Smooth muscle cell of the brain vasculature (primary cell): ENCODE data around the gene RAB42.
"Not testable (repeated sequence)": the region's sequence is repeated elsewhere in the genome, so short reads cannot be mapped to it uniquely, and the experiment has no call there.

Source experiments
- DNase-seq: peaks from one replicate; pipeline ENCODE4 v3.0.0-alpha.2; 2012; ENCODE audit warnings: low read depth, low spot score

Gene RAB42

GRCh38 chr1:28591708-28592320 lies at the start of gene RAB42:
TSS of gene RAB42 (plus strand) at chr1:28592265. CDS start at chr1:28592512, 247 bp downstream.
- DNase-seq = no peak

- DNase-seq = no peak
Measured at GRCh38 chr1:28545246-28545628, 46.8 kb upstream of the RAB42 start.

- DNase-seq = no peak
Measured at GRCh38 chr1:28548318-28548717, 43.7 kb upstream of the RAB42 start.

DNA sequence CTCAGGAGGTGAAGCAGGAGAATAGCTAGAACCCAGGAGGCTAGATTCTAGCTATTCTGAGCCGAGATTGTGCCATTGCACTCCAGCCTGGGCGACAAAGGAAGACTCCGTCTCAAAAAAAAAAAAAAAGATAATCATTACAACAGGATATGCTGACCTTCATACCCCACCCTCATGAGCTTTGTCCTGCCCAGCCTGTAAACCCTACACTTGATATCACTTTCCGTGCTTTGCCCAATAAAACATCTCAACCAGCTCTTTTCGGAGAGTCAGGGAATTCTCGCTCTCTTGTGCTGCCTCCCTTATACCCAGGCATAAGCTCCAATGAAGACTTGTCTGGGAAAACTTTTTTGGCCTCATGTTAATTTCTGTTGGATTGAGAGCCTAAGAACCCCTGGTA lies 40.7 kb upstream of the RAB42 start:
- DNase-seq = no peak

GRCh38 chr1:28552758-28553663 lies 39.1 kb upstream of the RAB42 start, which contains the start of gene TRNAU1AP:
TSS of gene TRNAU1AP (plus strand) at chr1:28553085. CDS start at chr1:28553111, 26 bp downstream.
- DNase-seq = peak; percentile 89

DNA sequence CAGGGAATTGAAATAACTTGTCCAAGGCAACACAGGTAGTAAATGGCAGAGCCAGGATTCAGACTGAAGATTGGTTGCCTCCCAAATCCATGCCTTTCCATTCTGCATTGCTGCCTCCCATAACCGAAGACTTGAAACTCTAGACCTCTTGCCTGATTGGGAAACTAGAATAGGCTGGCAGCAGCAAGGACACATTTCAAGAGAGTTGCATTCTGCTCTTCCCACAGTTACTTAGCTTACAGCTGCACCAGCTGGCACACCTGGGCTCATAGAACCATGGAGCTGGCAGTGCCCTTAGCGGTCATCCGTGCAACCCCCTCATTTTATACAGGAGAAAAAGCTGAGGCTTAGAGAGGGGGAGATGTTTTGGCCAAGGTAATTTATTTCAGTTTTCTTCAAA lies 31.2 kb upstream of the RAB42 start:
- no peak for DNase-seq

DNA sequence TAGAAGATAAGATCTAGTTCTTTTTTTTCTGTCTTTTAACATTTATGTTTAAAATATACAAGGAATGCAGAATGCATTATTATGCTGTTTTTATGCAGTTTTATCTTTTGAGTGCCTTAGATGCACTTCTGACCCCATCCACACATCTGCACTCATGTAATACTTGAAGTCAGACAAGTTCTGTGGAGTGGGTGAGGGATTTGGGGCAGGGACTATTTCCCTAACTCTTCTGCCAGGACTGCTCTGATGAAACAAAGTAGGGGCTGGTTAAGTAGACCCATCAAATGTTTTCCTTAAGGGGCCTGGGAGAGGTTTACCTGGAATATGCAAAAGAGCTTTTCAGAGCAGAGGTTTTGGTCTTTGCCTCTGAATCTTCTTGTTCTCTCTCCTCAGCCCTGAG lies 27.8 kb upstream of the RAB42 start:
- no peak for DNase-seq

DNA sequence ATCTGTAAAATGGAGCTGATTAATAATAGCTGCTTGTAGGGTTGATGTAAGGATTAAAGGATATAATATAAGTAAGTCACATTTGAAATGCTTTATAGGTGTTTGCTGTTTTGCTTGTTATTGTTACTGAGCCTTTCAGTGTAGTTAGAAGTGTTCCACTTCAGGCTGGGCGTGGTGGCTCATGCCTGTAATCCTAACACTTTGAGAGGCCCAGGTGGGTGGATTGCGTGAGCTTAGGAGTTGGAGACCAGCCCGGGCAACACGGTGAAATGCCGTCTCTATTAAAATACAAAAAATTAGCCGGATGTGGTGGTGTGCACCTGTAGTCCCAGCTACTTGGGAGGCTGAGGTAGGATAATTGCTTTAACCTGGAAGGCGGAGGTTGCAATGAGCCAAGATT lies 27.0 kb upstream of the RAB42 start:
- DNase-seq = no peak

- no peak for DNase-seq
Measured at GRCh38 chr1:28565726-28566125, 26.3 kb upstream of the RAB42 start.

DNA sequence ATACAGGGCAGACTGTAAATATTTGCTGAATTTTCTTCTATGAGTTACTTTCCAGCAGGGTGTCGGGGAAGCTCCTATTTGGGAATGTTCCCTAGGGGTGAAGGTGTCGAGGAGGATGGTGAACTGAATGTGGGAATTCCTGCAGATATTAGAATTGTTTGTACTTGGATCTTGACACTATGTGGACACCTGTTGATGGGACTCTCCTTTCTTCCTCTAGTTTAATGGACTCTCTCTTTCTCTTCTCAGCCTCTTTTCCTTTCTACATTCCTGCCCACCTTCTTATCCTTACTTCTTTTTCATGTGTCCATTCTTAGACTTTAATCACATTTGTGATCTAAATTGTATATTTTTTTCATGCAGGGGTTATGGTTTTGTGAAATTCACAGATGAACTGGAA lies 25.1 kb upstream of the RAB42 start:
- DNase-seq = no peak

DNA sequence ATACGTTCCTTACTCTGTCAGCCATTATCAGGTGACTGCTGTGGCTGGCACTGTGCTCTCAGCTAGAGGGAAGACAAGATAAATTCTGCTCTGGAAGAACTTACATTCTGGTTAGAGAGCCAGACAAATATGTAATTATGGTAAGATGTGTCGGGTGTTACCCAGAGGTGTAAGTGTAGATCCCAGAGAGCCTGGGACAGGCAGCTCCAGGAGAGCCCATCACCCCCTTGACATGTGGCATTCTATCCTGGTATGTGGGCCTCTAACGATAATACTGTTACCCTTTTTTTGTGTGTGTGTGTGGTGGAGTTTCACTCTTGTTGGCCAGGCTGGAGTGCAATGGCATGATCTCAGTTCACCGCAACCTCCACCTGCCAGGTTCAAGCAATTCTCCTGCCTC lies 20.2 kb upstream of the RAB42 start:
- DNase-seq = no peak

DNA sequence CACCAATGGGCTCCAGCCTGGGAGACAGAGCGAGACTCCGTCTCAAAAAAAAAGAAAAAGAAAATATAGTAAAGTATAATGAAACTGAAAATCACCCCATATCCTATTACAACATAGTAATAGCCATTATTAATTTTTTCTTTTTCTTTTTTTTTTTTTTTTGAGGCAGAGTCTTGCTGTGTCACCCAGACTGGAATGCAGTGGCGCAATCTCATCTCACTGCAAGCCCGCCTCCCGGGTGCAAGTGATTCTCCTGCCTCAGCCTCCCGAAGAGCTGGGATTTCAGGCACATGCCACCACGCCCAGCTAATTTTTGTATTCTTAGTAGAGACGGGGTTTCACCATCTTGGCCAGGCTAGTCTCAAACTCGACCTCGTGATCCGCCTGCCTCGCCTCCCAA lies 19.2 kb upstream of the RAB42 start:
- DNase-seq = not testable (repeated sequence)

- no peak for DNase-seq
Measured at GRCh38 chr1:28573564-28573963, 18.5 kb upstream of the RAB42 start.

DNA sequence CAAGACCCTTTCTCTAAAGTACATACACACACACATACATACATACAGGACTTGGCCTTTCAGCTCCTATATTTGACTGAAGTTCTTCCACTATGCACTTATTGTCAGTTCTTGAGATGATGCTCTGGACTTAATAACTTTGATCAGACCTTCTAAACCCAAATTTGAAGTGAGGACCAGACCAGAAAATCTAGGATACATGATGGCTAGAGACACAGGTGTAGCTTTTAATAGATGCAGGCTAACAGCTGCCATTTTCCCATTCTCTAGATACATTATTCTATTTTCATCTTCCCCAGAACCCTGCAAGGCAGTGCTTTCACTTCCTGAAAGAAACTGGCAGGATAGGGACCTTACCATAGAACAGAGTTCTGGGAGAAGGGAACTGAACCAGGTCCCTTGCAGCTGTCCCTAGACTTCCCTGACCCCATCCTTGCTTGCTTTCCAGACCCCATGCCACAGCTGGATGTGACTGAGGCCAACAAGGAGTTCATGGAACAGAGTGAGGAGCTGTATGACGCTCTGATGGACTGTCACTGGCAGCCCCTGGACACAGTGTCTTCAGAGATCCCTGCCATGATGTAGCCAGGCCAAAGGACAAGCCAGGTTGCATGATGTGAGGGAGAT lies 14.9 kb upstream of the RAB42 start:
- no peak for DNase-seq

- no peak for DNase-seq
Measured at GRCh38 chr1:28577738-28578536, 14.1 kb upstream of the RAB42 start.

- DNase-seq = no peak
Measured at GRCh38 chr1:28578696-28579218, 13.3 kb upstream of the RAB42 start.

DNA sequence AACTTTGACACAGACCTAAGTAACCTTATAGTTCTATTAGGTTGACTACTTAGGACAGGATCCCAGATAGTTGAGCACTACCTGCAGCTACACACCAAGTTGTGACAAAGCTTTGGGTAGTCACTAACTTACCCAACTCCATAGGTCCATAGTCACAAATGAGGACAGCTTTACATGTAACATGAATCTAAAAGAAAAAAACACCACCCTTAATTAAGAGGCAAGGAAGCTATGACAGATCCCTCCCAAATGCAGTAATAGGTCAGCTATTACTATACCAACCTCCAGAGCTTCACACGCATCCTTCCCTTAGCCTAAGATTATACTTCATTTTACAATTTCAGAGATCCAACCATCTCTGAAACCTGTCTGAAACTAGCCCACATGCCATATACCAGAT lies 12.7 kb upstream of the RAB42 start:
- DNase-seq = no peak

GRCh38 chr1:28580722-28581530 lies 11.1 kb upstream of the RAB42 start:
- DNase-seq = no peak

- peak; percentile 90 for DNase-seq
Measured at GRCh38 chr1:28581531-28582247, 10.4 kb upstream of the RAB42 start.

DNA sequence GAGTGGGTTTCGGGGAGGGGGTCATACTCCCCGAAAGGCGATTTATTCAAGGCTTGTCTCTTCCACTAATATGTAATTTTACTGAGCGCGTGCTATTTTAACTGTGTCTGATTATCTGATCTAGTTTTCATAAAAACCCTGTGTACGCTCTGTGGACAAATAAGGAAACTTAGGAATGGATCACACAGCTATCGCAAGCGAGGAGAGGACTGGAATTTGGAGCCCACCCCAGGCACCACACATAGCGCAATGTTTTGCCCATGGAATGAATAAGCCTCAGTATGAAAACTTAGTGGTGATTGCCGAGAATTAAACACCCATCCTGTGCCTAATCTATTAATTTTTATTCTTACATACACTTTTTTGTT lies 9.8 kb upstream of the RAB42 start:
- DNase-seq = no peak
